Keratinocyte (primary cell): ENCODE data around the gene FOSB. TPM values are rescaled to one million over a fixed set of nuclear protein-coding genes. Genes with fewer than 3 reads are reported as not detected.

Experiments used
- DNase-seq: peaks from one replicate; pipeline ENCODE4 v3.0.0-alpha.2; 2011; ENCODE audit warnings: low read depth, missing footprints, low spot score
- FAIRE-seq: peaks from 2 replicates; lab custom pipeline; 2011; peaks lifted over from hg19 to GRCh38; lab: Jason Lieb, UNC
- H2AFZ ChIP-seq: 2 replicates; pipeline ENCODE4 v1.6.0; 2012; ENCODE audit warnings: low read length, control low read depth, inconsistent platforms; ENCODE audit not compliant: control insufficient read depth
- H3K27ac ChIP-seq: 2 replicates; pipeline ENCODE4 v1.5.1; 2011; ENCODE audit warnings: low read length; ENCODE audit not compliant: control insufficient read depth, insufficient read depth
- H3K27me3 ChIP-seq: 3 replicates; pipeline ENCODE4 v1.6.0; 2011; ENCODE audit warnings: low read length; ENCODE audit not compliant: control insufficient read depth, insufficient read depth; ENCODE audit errors: extremely low read depth
- H3K36me3 ChIP-seq, 2 experiments: 2 replicates in 1 of 2; 3 replicates in 1 of 2; pipeline ENCODE4 v1.5.1; 2011; ENCODE audit warnings: low read length in 2 of 2, mild to moderate bottlenecking in 1 of 2; ENCODE audit not compliant: control insufficient read depth in 2 of 2, insufficient read depth in 2 of 2; ENCODE audit errors: extremely low read depth in 1 of 2
- H3K4me1 ChIP-seq: 3 replicates; pipeline ENCODE4 v1.5.1; 2011; ENCODE audit warnings: low read length; ENCODE audit not compliant: control insufficient read depth, insufficient read depth; ENCODE audit errors: extremely low read depth
- H3K4me2 ChIP-seq: 3 replicates; pipeline ENCODE4 v1.6.0; 2011; ENCODE audit warnings: low read depth, low read length; ENCODE audit not compliant: control insufficient read depth, insufficient read depth; ENCODE audit errors: extremely low read depth
- H3K4me3 ChIP-seq, 3 experiments: fragments of 200-600 bp in 1 of 3; sonication (generic) in 1 of 3; 2 replicates in 2 of 3; 3 replicates in 1 of 3; pipeline ENCODE4 v1.5.1; 2011 to 2016; ENCODE audit warnings: low read length in 3 of 3, mild to moderate bottlenecking in 3 of 3, control low read depth in 2 of 3, inconsistent platforms in 1 of 3, low read depth in 1 of 3, mixed read lengths in 1 of 3, mixed run types in 1 of 3, moderate library complexity in 1 of 3; ENCODE audit not compliant: control insufficient read depth in 2 of 3, insufficient read depth in 2 of 3; ENCODE audit errors: extremely low read depth in 1 of 3
- H3K79me2 ChIP-seq: 2 replicates; pipeline ENCODE4 v1.6.0; 2012; ENCODE audit warnings: low read length; ENCODE audit not compliant: control insufficient read depth, insufficient read depth
- H3K9ac ChIP-seq: 3 replicates; pipeline ENCODE4 v1.6.0; 2011; ENCODE audit warnings: low read length; ENCODE audit not compliant: control insufficient read depth, insufficient read depth; ENCODE audit errors: extremely low read depth
- H3K9me1 ChIP-seq: 3 replicates; pipeline ENCODE4 v1.6.0; 2011; ENCODE audit warnings: low read length; ENCODE audit not compliant: control insufficient read depth, insufficient read depth; ENCODE audit errors: extremely low read depth
- H3K9me3 ChIP-seq: 2 replicates; pipeline ENCODE4 v1.5.1; 2012; ENCODE audit warnings: low read depth, low read length; ENCODE audit not compliant: control insufficient read depth
- H4K20me1 ChIP-seq: 3 replicates; pipeline ENCODE4 v1.6.0; 2011; ENCODE audit warnings: low read length; ENCODE audit not compliant: control insufficient read depth, insufficient read depth; ENCODE audit errors: extremely low read depth
- CTCF ChIP-seq, 3 experiments: IDR thresholded peaks in 1 of 3; conservative IDR thresholded peaks in 1 of 3; optimal IDR thresholded peaks in 1 of 3; 2 replicates in 2 of 3; 3 replicates in 1 of 3; pipeline versions ENCODE3 to v1.5.1; 2011; ENCODE audit warnings: low read length in 3 of 3, mild to moderate bottlenecking in 3 of 3, moderate library complexity in 2 of 3, control low read depth in 1 of 3, inconsistent platforms in 1 of 3; ENCODE audit not compliant: insufficient read depth in 2 of 3; ENCODE audit errors: extremely low read depth in 1 of 3
- EZH2 ChIP-seq: IDR thresholded peaks from one replicate; pipeline ENCODE4 v1.6.1; 2012; ENCODE audit warnings: inconsistent platforms, mild to moderate bottlenecking, low read length, moderate library complexity
- dilution Hi-C: fragments of 300-500 bp; cut with MboI; formaldehyde crosslinking; loops from one replicate; pipeline ENCODE4 v1.7.0; 2020; ENCODE audit warnings: low sequenced_read_pairs; ENCODE audit not compliant: extremely low pct_ligation_motif_present
- polyA plus RNA-seq, 5 experiments: library from polyadenylated mRNA; depleted of rRNA in 3 of 5; stranded (reverse) in 3 of 5; stranded (forward) in 1 of 5; unstranded in 1 of 5; fragments of >200 nt; gene quantifications; 1 replicate in 1 of 5; 2 replicates in 3 of 5; 3 replicates in 1 of 5; pipeline versions ENCODE4 v1.2.1 to v1.2.3, GENCODE V29; 2011 to 2012; ENCODE audit warnings: missing spikeins in 2 of 5, low read depth in 1 of 5, low replicate concordance in 1 of 5

FOSB gene
- polyA plus RNA-seq, 1 donor (not counting 4 experiments of a cell fraction or from before 2014, with no cell fraction given): 4.6 TPM

DNA sequence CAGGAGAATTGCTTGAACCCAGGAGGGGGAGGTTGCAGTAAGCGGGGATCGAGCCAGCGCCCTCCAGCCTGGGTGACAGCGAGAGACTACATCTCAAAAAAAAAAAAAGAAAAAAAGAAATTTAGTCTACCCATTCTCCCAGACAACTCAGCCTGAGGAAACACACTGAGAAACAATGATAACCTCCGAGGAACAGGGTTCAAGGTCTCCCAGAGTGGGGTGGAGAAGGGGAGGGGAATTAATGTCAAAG, 38.1 kb downstream of the FOSB start:
- Histone ChIP-seq H3K4me3 (peak overlapping the region; percentile 58 to 86 (median 82)), H2AFZ (peak overlapping the region; percentile 88), H3K9me1 (no peaks in the 10 kb centered on the region), H3K27ac (peak overlapping the region; percentile 95), H3K9me3 (no peaks in the 10 kb centered on the region), H3K79me2 (peaks cover 36% of the 10 kb centered on the region), H3K9ac (peak overlapping the region; percentile 94), H3K4me1 (peaks cover 26% of the 10 kb centered on the region), H3K4me2 (peak overlapping the region; percentile 100), H3K27me3 (no peaks in the 10 kb centered on the region), H4K20me1 (peaks cover 12% of the 10 kb centered on the region), H3K36me3 (peaks cover 0 to 11% of the 10 kb centered on the region in 2 experiments)
- FAIRE-seq (no peak), DNase-seq (no peak)
- TF ChIP-seq EZH2: no peak
- dilution Hi-C loops: no loop called here

GRCh38 chr19:45506246-45506988, 38.6 kb downstream of the FOSB start:
- Histone ChIP-seq H3K27me3 (no peaks in the 10 kb centered on the region), H3K36me3 (peaks cover 3 to 13% of the 10 kb centered on the region in 2 experiments), H3K4me1 (peaks cover 31% of the 10 kb centered on the region), H3K9me1 (peaks cover 3% of the 10 kb centered on the region), H3K9me3 (no peaks in the 10 kb centered on the region), H3K4me2 (peak overlapping the region; percentile 100), H3K9ac (peak overlapping the region; percentile 94), H3K27ac (peak overlapping the region; percentile 95), H3K79me2 (peaks cover 41% of the 10 kb centered on the region), H3K4me3 (peak overlapping the region; percentile 58 to 99 (median 86)), H4K20me1 (peaks cover 17% of the 10 kb centered on the region), H2AFZ (peak overlapping the region; percentile 88)
- dilution Hi-C loops: no loop called here
- FAIRE-seq (peak; percentile 34), DNase-seq (no peak)
- no peak for TF ChIP-seq EZH2
- TF ChIP-seq CTCF (optimal IDR thresholded peaks at IDR 0.05 in 1 of 3, IDR thresholded peaks at IDR 0.05 in 1 of 3, conservative IDR thresholded peaks at IDR 0.05 in 1 of 3; ENCODE audit: extremely low read depth in 1 of 3, insufficient read depth in 2 of 3, low read length in 3 of 3): peak; percentile 56 to 78 (median 61)
